Body of pancreas (tissue), 4 donors: ENCODE results near the gene CDH4.

Experiments
- CTCF ChIP-seq, 7 experiments: fragments of 450-650 bp in 4 of 7; fragments of 200-600 bp in 3 of 7; sonication (generic) in 3 of 7; IDR thresholded peaks; one replicate each; pipeline ENCODE4 v1.5.1; 2016 to 2019; ENCODE audit warnings: antibody characterized with exemption in 7 of 7
- POLR2A ChIP-seq, 3 donors: fragments of 450-650 bp; IDR thresholded peaks; one replicate each; pipeline ENCODE4 v1.6.1; 2016; ENCODE audit warnings: antibody characterized with exemption in 3 of 3, mild to moderate bottlenecking in 2 of 3

DNA sequence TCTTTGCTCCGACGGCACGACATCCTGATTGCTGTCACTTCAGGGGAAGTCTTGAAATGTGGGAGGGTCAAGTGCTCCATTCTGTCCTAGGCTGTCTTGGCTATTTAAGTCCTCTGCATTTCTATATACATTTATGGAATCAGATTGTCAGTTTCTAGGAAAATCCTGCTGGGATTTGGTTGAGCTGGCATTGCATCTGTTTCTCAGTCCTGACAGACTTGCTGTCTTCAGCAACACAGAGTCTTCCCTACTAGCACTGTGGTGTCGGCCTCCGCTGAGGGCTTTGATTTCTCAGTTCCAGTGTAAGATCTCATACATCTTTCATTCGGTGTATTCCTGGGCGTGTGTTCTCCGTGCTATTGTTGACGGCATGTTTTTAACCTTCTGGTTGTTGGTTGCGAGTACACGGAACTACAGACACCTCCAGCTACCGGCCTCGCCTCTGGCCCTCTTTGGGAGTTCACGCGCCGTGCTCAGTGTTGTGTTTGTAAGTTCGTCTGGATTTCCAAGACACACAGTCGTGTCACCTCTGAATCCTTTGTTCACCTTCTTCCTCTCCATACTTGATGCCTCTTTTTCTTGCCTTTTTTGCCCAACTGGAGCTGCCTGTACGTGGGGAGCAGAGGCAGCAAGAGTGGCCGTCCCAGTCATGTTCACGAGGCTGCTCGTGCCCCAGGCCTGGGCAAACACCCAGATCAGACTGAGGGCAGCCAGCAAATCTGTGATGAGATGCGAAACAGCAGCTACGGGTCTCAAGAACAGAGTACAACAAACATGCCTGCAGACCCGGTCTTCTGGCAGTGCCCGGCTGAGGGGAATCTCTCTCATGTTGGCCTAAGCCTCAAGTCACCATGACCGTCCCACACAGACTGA lies 720.8 kb downstream of the CDH4 start:
- no peak for TF ChIP-seq CTCF (IDR thresholded peaks at IDR 0.05)
- no peak for TF ChIP-seq POLR2A (IDR thresholded peaks at IDR 0.05)
